ENCODE results near the gene MRM3.
"Not testable (repeated sequence)": the region's sequence is repeated elsewhere in the genome, so short reads cannot be mapped to it uniquely, and the experiment has no call there.

The MRM3 gene

GRCh38 chr17:752620-753219, 29.4 kb upstream of the MRM3 start:
- DNase-seq: peak; percentile 76

GRCh38 chr17:753418-753817, 28.7 kb upstream of the MRM3 start:
- DNase-seq: no peak

GRCh38 chr17:755319-755961, 26.7 kb upstream of the MRM3 start:
- DNase-seq: not testable (repeated sequence)

GRCh38 chr17:756010-756567, 26.1 kb upstream of the MRM3 start:
- DNase-seq: not testable (repeated sequence)

GRCh38 chr17:759964-760363, 22.2 kb upstream of the MRM3 start:
- DNase-seq: no peak

GRCh38 chr17:760371-760770, 21.8 kb upstream of the MRM3 start:
- DNase-seq: no peak

- DNase-seq: no peak
These were observed 15.1 kb upstream of the MRM3 start for GRCh38 chr17:767076-767475.

GRCh38 chr17:773016-773415, 9.1 kb upstream of the MRM3 start:
- DNase-seq: no peak

- DNase-seq: no peak
These were observed 8.5 kb upstream of the MRM3 start for GRCh38 chr17:773467-774312.

- DNase-seq: no peak
These were observed 7.9 kb upstream of the MRM3 start for GRCh38 chr17:774313-774584.

- DNase-seq: no peak
These were observed 4.1 kb upstream of the MRM3 start for GRCh38 chr17:778096-778495.

GRCh38 chr17:784143-784542, 2.0 kb downstream of the MRM3 start:
- DNase-seq: no peak

GRCh38 chr17:785901-786300, 3.7 kb downstream of the MRM3 start:
- DNase-seq: not testable (repeated sequence)

GRCh38 chr17:787641-788221, 5.6 kb downstream of the MRM3 start:
- no peak for DNase-seq

GRCh38 chr17:788551-788950, 6.4 kb downstream of the MRM3 start:
- DNase-seq: no peak

GRCh38 chr17:789160-789840, 7.1 kb downstream of the MRM3 start:
- DNase-seq: no peak

GRCh38 chr17:789931-790873, 8.0 kb downstream of the MRM3 start:
- peak; percentile 57 for DNase-seq

GRCh38 chr17:790874-791247, 8.7 kb downstream of the MRM3 start:
- DNase-seq: not testable (repeated sequence)

- DNase-seq: no peak
These were observed 9.7 kb downstream of the MRM3 start for GRCh38 chr17:791829-792228.

- DNase-seq: no peak
These were observed 10.1 kb downstream of the MRM3 start for GRCh38 chr17:792277-792676.

GRCh38 chr17:794876-795275, 12.7 kb downstream of the MRM3 start:
- DNase-seq: peak; percentile 71

Measured in right kidney (tissue), 1 donor.